Right lobe of liver (tissue), 4 donors: ENCODE results near the gene CDK5.

Experiments
- POLR2A ChIP-seq: fragments of 450-650 bp; IDR thresholded peaks from one replicate; pipeline ENCODE4 v1.6.1; 2017; ENCODE audit warnings: antibody characterized with exemption, mild to moderate bottlenecking
- TF ChIP-seq, protein P1 (sequence below), 4 donors: fragments of 200-600 bp in 3 of 4; fragments of 450-650 bp in 1 of 4; IDR thresholded peaks; one replicate each; pipeline versions ENCODE4 v1.5.1 to v1.8.0; 2016 to 2022; ENCODE audit warnings: antibody characterized with exemption in 4 of 4, mild to moderate bottlenecking in 2 of 4
- donor health status: DM: no; HTN: no; CAD: no.
- donor health status: DM: no; HTN: no; CAD: no.
- donor health status: DM: no; HTN: yes; CAD: no.

GRCh38 chr7:151060416-151061212 lies 2.9 kb upstream of the CDK5 start:
- no peak for TF ChIP-seq POLR2A
- TF ChIP-seq, protein P1, sequence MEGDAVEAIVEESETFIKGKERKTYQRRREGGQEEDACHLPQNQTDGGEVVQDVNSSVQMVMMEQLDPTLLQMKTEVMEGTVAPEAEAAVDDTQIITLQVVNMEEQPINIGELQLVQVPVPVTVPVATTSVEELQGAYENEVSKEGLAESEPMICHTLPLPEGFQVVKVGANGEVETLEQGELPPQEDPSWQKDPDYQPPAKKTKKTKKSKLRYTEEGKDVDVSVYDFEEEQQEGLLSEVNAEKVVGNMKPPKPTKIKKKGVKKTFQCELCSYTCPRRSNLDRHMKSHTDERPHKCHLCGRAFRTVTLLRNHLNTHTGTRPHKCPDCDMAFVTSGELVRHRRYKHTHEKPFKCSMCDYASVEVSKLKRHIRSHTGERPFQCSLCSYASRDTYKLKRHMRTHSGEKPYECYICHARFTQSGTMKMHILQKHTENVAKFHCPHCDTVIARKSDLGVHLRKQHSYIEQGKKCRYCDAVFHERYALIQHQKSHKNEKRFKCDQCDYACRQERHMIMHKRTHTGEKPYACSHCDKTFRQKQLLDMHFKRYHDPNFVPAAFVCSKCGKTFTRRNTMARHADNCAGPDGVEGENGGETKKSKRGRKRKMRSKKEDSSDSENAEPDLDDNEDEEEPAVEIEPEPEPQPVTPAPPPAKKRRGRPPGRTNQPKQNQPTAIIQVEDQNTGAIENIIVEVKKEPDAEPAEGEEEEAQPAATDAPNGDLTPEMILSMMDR (IDR thresholded peaks at IDR 0.05) = no peak
